ENCODE data around the gene CRNKL1.
A peak's percentile ranks its signal among the peaks of the same experiment; 100 is the strongest.

CRNKL1 gene
- total RNA-seq = 86.6 to 97.0 reads per million in 2 experiments

DNA sequence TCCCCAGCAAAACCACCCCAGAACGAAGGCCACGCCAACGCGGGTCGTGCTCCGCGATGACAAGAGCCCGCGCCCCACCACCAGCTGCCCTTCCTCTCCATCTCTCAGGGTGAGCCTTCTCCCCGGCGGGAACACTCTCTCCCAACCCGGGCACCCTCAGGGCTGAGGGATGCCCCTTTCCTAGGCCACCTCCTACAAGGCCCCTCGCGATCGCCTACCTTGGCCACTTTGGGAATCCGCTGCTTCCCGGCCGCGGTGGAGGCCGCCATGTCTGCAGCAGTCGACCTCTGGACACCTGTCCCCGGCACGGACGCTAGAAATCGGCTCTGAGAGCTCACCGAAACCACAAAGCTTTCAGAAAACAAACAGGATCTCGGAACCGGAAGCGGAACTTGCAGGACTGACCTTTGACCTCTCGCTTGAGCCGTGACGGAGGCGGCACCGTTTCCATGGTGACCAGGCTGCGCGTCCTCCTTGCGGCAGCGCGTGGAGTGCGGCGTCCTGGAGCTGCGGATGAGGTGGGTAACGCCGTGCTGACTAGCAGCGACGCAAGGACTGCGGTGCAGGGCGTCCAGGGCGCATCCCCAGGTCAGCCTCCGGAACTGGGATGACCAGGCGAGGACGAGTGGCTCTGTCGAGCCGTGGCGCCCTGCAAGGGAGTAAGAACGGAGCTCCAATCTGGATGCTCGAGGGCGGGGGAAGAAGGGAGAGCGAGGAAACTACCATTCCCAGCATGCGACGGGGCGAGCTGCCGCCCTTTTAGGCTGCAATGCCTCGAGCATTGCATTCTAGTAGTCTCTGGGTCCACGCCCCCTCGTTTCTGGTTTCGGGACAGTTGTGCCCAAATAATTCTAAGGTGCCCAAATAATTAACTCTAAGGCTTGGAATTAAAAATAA lies at the start of gene CRNKL1, which contains the start of gene CFAP61:
Gene CRNKL1 (minus strand): TSS at position 393 of the 897 bp plus-strand sequence. CDS start 124 bp downstream, at position 269.
Gene CFAP61 (plus strand): TSS at position 459 of the 897 bp plus-strand sequence. CDS start 4,122 bp downstream, outside the sequence.
- DNase-seq (ENCODE audit: low read depth) = peak; percentile 96

DNA sequence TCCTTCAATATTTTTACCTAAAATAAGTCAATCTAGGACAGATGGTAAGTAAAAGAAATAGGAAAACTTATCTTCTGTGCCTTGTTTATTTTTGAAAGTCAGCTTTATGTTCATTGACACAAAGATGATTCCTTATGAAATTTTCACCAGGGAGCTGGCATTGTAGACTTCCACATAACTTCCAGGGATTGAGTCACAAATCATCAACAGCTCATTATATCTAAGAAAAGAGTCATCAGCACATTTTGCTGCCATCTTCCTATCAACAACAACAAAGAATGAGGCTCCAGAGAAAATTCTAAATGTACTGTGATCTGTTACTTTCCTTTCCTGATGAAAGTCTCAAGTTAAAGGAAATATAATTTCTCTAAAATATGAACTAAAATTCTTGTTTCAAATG lies 48.6 kb upstream of the CRNKL1 start:
- DNase-seq (ENCODE audit: low read depth) = no peak

- DNase-seq (ENCODE audit: low read depth) = no peak
Observed at GRCh38 chr20:20096421-20096820, 44.2 kb upstream of the CRNKL1 start.

GRCh38 chr20:20095114-20095872 lies 43.0 kb upstream of the CRNKL1 start:
- DNase-seq (ENCODE audit: low read depth) = no peak

- DNase-seq (ENCODE audit: low read depth) = no peak
Observed at GRCh38 chr20:20094410-20094809, 42.1 kb upstream of the CRNKL1 start.

DNA sequence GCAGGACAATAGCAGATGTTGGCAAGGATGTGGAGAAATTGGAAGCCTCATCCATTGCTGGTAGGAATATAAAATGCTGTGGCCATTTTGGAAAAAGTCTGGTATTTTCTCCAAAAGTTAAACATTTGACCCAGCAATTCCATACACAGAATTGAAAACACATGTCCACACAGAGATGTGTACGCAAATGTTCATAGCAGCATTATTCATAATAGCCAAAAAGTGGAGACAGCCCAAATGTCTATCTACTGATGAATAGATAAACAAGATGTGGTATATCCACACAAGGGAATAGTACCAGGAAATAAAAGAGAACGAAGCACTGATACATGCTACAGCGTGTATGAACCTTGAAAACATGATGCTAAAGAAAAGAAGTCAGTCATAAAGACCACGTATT lies 40.6 kb upstream of the CRNKL1 start:
- no peak for DNase-seq (ENCODE audit: low read depth)

DNA sequence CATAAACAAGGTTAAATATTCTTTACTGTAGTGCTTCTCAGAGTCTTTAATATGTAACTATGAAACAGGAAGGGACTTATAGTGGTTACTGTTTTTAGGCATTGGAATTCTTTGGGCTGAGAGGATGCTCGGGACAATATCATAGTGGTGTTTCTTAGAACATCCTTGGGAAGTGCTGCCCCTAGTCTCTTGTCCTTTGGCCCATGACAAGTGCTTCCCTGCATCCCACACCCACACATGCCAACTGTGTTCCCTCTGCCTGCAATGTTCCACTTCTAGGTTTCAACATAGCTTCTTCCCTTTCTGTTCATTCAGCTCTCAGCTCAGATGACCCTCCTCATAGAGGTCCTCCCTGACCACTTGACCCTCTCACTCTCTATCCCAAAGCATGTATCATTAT lies 37.7 kb upstream of the CRNKL1 start:
- DNase-seq (ENCODE audit: low read depth) = no peak

GRCh38 chr20:20089018-20089417 lies 36.8 kb upstream of the CRNKL1 start:
- no peak for DNase-seq (ENCODE audit: low read depth)

GRCh38 chr20:20085812-20086211 lies 33.5 kb upstream of the CRNKL1 start:
- no peak for DNase-seq (ENCODE audit: low read depth)

DNA sequence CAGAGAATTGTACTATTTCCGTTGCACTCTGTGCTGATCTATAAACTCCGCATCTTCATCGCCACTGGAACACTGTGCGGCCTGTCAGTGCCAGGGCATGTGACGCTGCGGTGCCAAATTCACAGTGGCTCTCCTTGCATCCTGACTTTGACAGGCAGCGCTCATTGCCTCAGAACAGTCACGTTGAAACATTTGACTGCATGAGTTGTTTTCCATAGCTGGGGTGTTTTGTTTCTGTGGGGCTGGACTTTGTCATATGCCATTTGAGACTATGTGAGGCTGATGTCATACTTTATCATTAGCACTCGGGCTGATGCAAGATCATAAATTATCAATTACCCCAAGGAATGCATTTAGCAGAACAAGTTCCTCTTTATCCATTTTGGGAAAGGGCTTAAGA lies 32.8 kb upstream of the CRNKL1 start:
- no peak for DNase-seq (ENCODE audit: low read depth)

- no peak for DNase-seq (ENCODE audit: low read depth)
Observed at GRCh38 chr20:20084296-20084752, 32.1 kb upstream of the CRNKL1 start.

DNA sequence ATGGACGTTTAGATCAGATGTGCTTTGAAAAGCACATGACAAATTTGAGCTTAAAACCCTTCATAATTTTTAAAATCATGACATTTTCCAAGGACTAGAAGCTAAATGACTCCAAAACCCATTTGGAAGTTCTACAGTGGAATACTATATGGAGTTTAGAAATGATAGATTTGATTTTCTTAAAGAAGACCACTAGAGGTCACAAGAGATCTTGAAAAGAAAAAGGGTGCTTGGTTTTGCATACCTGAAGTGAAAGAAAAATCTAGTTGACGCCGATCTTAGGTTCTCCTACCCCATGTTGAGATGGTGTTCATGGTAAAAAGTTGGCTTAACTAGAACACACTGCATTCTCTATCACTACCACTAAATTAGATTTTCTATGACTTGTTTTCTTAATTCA lies 31.5 kb upstream of the CRNKL1 start:
- no peak for DNase-seq (ENCODE audit: low read depth)

DNA sequence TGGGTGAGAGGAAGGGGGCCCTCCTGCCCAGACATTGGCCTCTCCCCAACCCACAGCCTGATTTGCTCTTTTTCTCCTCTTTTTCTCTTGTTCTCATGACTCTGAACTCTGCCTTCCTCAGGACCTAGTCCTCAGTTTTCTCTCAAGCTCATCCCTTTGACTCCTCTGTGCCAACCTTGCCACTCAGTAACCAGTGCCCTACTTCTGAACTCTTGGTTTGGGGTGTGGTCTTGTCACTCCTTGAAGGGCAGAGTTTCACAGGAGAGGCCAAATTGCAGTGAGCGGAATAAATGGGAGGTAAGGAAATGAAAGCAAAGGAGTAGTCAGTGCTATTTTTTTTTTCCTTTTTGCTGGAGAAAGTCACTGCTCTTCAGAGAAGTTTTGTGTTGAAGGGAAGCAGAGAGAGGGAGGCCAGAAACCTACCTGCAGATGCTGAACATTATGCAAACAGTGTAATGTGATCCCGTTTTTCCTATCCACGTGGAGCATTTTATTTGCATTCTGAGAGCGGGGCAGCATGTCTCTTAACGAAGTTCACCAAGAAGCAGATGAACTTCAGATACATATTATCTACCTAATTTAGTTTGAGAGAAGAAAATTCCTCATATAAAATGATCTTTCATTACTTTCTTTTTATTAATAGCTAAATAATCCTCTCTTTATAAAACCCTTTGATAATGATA lies 27.0 kb upstream of the CRNKL1 start:
- no peak for DNase-seq (ENCODE audit: low read depth)

DNA sequence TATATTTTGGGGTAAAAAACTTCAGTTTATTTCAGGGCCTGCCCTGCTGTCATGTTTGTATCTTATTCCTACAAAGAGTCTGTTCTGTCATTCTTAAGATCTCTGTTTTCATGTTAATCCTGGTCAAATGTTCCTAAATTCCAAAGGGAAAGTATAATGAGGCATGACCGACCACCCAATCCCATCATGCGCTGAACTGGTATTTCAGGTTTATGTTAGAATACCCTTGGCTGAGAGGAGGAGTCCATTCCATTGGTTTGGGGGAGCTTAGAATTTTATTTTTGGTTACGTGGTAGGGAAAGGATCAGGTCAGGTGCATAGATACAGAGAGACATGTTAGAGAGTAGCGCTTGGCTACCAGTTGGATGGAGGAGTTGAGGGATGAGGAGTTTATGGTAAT lies 25.8 kb upstream of the CRNKL1 start:
- no peak for DNase-seq (ENCODE audit: low read depth)

DNA sequence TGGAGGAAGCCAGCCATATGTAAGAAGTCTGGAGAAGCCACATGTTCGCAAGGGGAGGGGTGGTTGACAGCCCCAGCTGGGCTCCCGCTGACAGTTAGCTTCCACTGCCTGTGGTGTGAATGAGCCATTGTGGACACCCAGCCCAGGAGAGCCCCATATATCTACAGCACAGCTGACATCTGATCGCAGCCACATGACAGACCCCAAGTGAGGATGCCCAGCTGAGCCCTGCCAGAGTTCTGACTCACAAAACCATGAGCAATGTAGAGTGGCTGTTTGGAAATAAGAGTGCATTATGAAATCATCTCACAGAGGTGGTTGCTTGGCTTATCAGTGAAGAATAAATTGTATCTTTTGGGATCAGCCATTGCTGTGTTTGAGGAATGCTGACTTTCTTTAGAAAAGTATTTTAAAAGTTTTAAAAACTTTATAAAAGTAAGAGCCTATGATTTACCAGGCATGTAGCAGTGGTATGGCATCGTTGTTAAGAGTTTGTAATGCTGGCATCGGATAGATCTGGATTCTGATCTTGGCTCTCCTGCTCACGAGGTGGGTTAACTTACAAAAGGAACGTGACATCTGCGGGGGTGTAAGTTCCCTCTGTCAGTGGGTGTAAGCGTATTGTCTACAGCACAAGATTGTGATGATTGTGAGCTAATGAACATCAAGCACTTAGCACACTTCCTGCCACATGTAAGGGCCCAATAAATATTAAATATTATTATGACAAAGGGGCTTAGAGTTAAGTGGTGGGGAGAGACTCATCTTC lies 24.2 kb upstream of the CRNKL1 start:
- no peak for DNase-seq (ENCODE audit: low read depth)

- no peak for DNase-seq (ENCODE audit: low read depth)
Observed at GRCh38 chr20:20075032-20075431, 22.8 kb upstream of the CRNKL1 start.

- DNase-seq (ENCODE audit: low read depth) = no peak
Observed at GRCh38 chr20:20073801-20074371, 21.6 kb upstream of the CRNKL1 start.

GRCh38 chr20:20070871-20071726 lies 18.8 kb upstream of the CRNKL1 start:
- DNase-seq (ENCODE audit: low read depth) = no peak

GRCh38 chr20:20065361-20065760 lies 13.1 kb upstream of the CRNKL1 start:
- DNase-seq (ENCODE audit: low read depth) = no peak
